WTC11 (cell line): ENCODE results near the gene AGTR1. TPM values are rescaled to one million over a fixed set of nuclear protein-coding genes. Genes with fewer than 3 reads are reported as not detected.

Experiments used
- ATAC-seq: fragments of 200-7000 bp; cut with Tn5 transposase; 2 replicates; pipeline ENCODE4 v1.10.0; 2021; ENCODE audit warnings: mild to moderate bottlenecking, moderate library complexity
- CTCF ChIA-PET: fragments of 300-600 bp; sonication (Branson Sonifier 250); formaldehyde crosslinking; loops from one replicate; lab custom pipeline; 2021; ENCODE audit warnings: antibody characterized with exemption; lab: Charles Lee
- POLR2A ChIA-PET: fragments of 350-600 bp; sonication (Branson Sonifier 250); formaldehyde crosslinking; loops from one replicate; lab custom pipeline; 2021; ENCODE audit warnings: antibody characterized with exemption; lab: Charles Lee
- DNase-seq: peaks from one replicate; pipeline ENCODE4 v3.0.0; 2021; ENCODE audit warnings: low spot score
- H3K27ac Mint-ChIP-seq: 2 replicates; pipeline ENCODE4 v1.8.0; 2021; ENCODE audit warnings: mixed read lengths
- H3K27me3 Mint-ChIP-seq: 2 replicates; pipeline ENCODE4 v1.8.0; 2021; ENCODE audit warnings: low read depth, mild to moderate bottlenecking, moderate library complexity, mixed read lengths
- H3K36me3 Mint-ChIP-seq: 2 replicates; pipeline ENCODE4 v1.8.0; 2021; ENCODE audit warnings: mixed read lengths
- H3K4me1 Mint-ChIP-seq: 2 replicates; pipeline ENCODE4 v1.8.0; 2022; ENCODE audit warnings: mixed read lengths
- H3K4me3 Mint-ChIP-seq: 2 replicates; pipeline ENCODE4 v1.8.0; 2021; ENCODE audit warnings: mild to moderate bottlenecking, moderate library complexity, mixed read lengths
- H3K9me3 Mint-ChIP-seq: 2 replicates; pipeline ENCODE4 v1.8.0; 2021; ENCODE audit warnings: mixed read lengths
- E2F4 ChIP-seq: sonication (generic); formaldehyde crosslinking; IDR thresholded peaks from 2 replicates; pipeline ENCODE4 v1.8.1; 2022; ENCODE audit warnings: low read depth, mild to moderate bottlenecking, moderate library complexity, missing genetic modification reagents, borderline replicate concordance
- ETV6 ChIP-seq: sonication (generic); formaldehyde crosslinking; IDR thresholded peaks from 2 replicates; pipeline ENCODE4 v1.8.1; 2022; ENCODE audit warnings: mild to moderate bottlenecking, missing genetic modification reagents
- FOXJ3 ChIP-seq: sonication (generic); formaldehyde crosslinking; IDR thresholded peaks from 2 replicates; pipeline ENCODE4 v1.9.0; 2021; ENCODE audit warnings: missing genetic modification reagents, mild to moderate bottlenecking, borderline replicate concordance
- FOXK1 ChIP-seq: sonication (generic); formaldehyde crosslinking; IDR thresholded peaks from 2 replicates; pipeline ENCODE4 v1.8.0; 2022; ENCODE audit warnings: mild to moderate bottlenecking, moderate library complexity, missing genetic modification reagents
- FOXP1 ChIP-seq: sonication (generic); formaldehyde crosslinking; IDR thresholded peaks from 2 replicates; pipeline ENCODE4 v1.8.0; 2022; ENCODE audit warnings: missing genetic modification reagents, mild to moderate bottlenecking, moderate library complexity, borderline replicate concordance
- GABPB1 ChIP-seq: sonication (generic); formaldehyde crosslinking; IDR thresholded peaks from 2 replicates; pipeline ENCODE4 v1.8.1; 2023; ENCODE audit warnings: mild to moderate bottlenecking, missing genetic modification reagents
- GRHL2 ChIP-seq: fragments of 250-450 bp; sonication (Bioruptor Pico); IDR thresholded peaks from 2 replicates; pipeline ENCODE4 v1.8.0; 2022; ENCODE audit warnings: mild to moderate bottlenecking, moderate library complexity; ENCODE audit not compliant: insufficient replicate concordance, severe bottlenecking
- GTF2I ChIP-seq: fragments of 250-450 bp; sonication (Bioruptor Pico); conservative IDR thresholded peaks from 2 replicates; pipeline ENCODE4 v1.4.0; 2021; ENCODE audit warnings: mild to moderate bottlenecking
- HMGXB4 ChIP-seq: sonication (generic); formaldehyde crosslinking; IDR thresholded peaks from 2 replicates; pipeline ENCODE4 v1.8.1; 2023; ENCODE audit warnings: mild to moderate bottlenecking, moderate library complexity, missing genetic modification reagents
- JUN ChIP-seq: sonication (generic); formaldehyde crosslinking; IDR thresholded peaks from 2 replicates; pipeline ENCODE4 v1.8.0; 2023; ENCODE audit warnings: mild to moderate bottlenecking, missing genetic modification reagents
- NR1H2 ChIP-seq: sonication (generic); formaldehyde crosslinking; IDR thresholded peaks from 2 replicates; pipeline ENCODE4 v1.9.0; 2021; ENCODE audit warnings: mild to moderate bottlenecking, moderate library complexity, missing genetic modification reagents
- PREB ChIP-seq: sonication (generic); formaldehyde crosslinking; IDR thresholded peaks from 2 replicates; pipeline ENCODE4 v1.8.1; 2022; ENCODE audit warnings: mild to moderate bottlenecking, missing genetic modification reagents, moderate library complexity, borderline replicate concordance
- SMAD4 ChIP-seq: sonication (generic); formaldehyde crosslinking; IDR thresholded peaks from 2 replicates; pipeline ENCODE4 v1.8.0; 2022; ENCODE audit warnings: mild to moderate bottlenecking, missing genetic modification reagents
- STAT6 ChIP-seq: sonication (generic); formaldehyde crosslinking; conservative IDR thresholded peaks from 2 replicates; pipeline ENCODE4 v1.8.1; 2023; ENCODE audit warnings: mild to moderate bottlenecking, low read depth, missing genetic modification reagents, moderate library complexity
- USF2 ChIP-seq: sonication (generic); formaldehyde crosslinking; IDR thresholded peaks from 2 replicates; pipeline ENCODE4 v1.8.1; 2023; ENCODE audit warnings: mild to moderate bottlenecking, missing genetic modification reagents, moderate library complexity
- ZMAT4 ChIP-seq: fragments of 250-450 bp; sonication (Bioruptor Pico); IDR thresholded peaks from 2 replicates; pipeline ENCODE4 v1.9.0; 2021; ENCODE audit warnings: mild to moderate bottlenecking
- ZNF219 ChIP-seq: sonication (generic); formaldehyde crosslinking; IDR thresholded peaks from 2 replicates; pipeline ENCODE4 v1.8.0; 2023; ENCODE audit warnings: missing genetic modification reagents, mild to moderate bottlenecking, borderline replicate concordance
- ZNF281 ChIP-seq: sonication (generic); formaldehyde crosslinking; IDR thresholded peaks from 2 replicates; pipeline ENCODE4 v1.8.0; 2023; ENCODE audit warnings: mild to moderate bottlenecking, missing genetic modification reagents
- ZNF423 ChIP-seq: fragments of 250-450 bp; sonication (Bioruptor Pico); IDR thresholded peaks from 2 replicates; pipeline ENCODE4 v2.1.2; 2022; ENCODE audit warnings: mild to moderate bottlenecking, moderate library complexity
- ZNF512 ChIP-seq: sonication (generic); formaldehyde crosslinking; IDR thresholded peaks from 2 replicates; pipeline ENCODE4 v1.8.1; 2022; ENCODE audit warnings: missing genetic modification reagents, borderline replicate concordance
- total RNA-seq: library from RNA; stranded (reverse); gene quantifications from 3 replicates; pipeline ENCODE4 v1.2.3, GENCODE V29; 2021

Gene AGTR1
- total RNA-seq, 1 experiment from 2014 or later = 0.13 TPM

GRCh38 chr3:148730676-148731075, 33.0 kb downstream of the AGTR1 start (continued):
- TF ChIP-seq SMAD4 (CRISPR knock-in tag) = no peak
- no peak for TF ChIP-seq PREB

- DNase-seq = no peak
- no peak for ATAC-seq
- CTCF ChIA-PET = interaction anchor here (1.6 kb wide), 1 partner anchor 9 kb away, joined by 5 read pairs; no protein-coding TSS in a partner anchor
- Mint-ChIP-seq H3K27ac (no peak overlapping the region), H3K36me3 (no peaks in the 10 kb centered on the region), H3K9me3 (no peaks in the 10 kb centered on the region), H3K4me1 (peaks cover under 1% of the 10 kb centered on the region; the same call in 1 of the 2 replicates), H3K27me3 (no peaks in the 10 kb centered on the region), H3K4me3 (no peak overlapping the region)
- POLR2A ChIA-PET = no interaction called here
- TF ChIP-seq ZNF512 (CRISPR knock-in tag) = no peak
- no peak for TF ChIP-seq ZMAT4 (CRISPR knock-in tag)
- TF ChIP-seq NR1H2 (CRISPR knock-in tag) = no peak
- no peak for TF ChIP-seq ZNF423 (CRISPR knock-in tag)
- no peak for TF ChIP-seq STAT6 (CRISPR knock-in tag)
- no peak for TF ChIP-seq GABPB1
- TF ChIP-seq SMAD4 (CRISPR knock-in tag) = no peak
These were observed 37.9 kb downstream of the AGTR1 start for GRCh38 chr3:148735597-148735996.

GRCh38 chr3:148736086-148736485, 38.4 kb downstream of the AGTR1 start:
- no peak for ATAC-seq
- no peak for DNase-seq
- Mint-ChIP-seq H3K27me3 (no peaks in the 10 kb centered on the region), H3K4me1 (no peaks in the 10 kb centered on the region), H3K4me3 (no peak overlapping the region), H3K36me3 (no peaks in the 10 kb centered on the region), H3K9me3 (no peaks in the 10 kb centered on the region), H3K27ac (no peak overlapping the region)
- ChIA-PET CTCF (interaction anchor here (1.6 kb wide), 1 partner anchor 9 kb away, joined by 5 read pairs; no protein-coding TSS in a partner anchor), POLR2A (no interaction called here)
- TF ChIP-seq ZNF219 (CRISPR knock-in tag) (no peak), ZNF281 (CRISPR knock-in tag) (no peak), FOXK1 (CRISPR knock-in tag) (no peak), GRHL2 (CRISPR knock-in tag) (no peak), GTF2I (no peak), FOXP1 (CRISPR knock-in tag) (no peak), JUN (no peak), ETV6 (CRISPR knock-in tag) (no peak), SMAD4 (CRISPR knock-in tag) (no peak), HMGXB4 (CRISPR knock-in tag) (no peak), E2F4 (no peak), USF2 (no peak), FOXJ3 (CRISPR knock-in tag) (no peak)
- TF ChIP-seq, all 79 proteins: peak for 0
